DND-41 (cell line): Measurements from ENCODE around the gene FMN2.

Source experiments
- EZH2 ChIP-seq: IDR thresholded peaks from 3 replicates; pipeline ENCODE4 v1.6.1; 2012; ENCODE audit warnings: borderline replicate concordance, low read depth, mild to moderate bottlenecking, moderate library complexity, low read length, inconsistent platforms; ENCODE audit not compliant: severe bottlenecking
- TF ChIP-seq, protein P1 (sequence below): IDR thresholded peaks from 2 replicates; pipeline ENCODE4 v1.5.1; 2012; ENCODE audit warnings: borderline replicate concordance, low read length, moderate library complexity, mild to moderate bottlenecking; ENCODE audit not compliant: poor library complexity, severe bottlenecking; ENCODE audit errors: extremely low read depth

DNA sequence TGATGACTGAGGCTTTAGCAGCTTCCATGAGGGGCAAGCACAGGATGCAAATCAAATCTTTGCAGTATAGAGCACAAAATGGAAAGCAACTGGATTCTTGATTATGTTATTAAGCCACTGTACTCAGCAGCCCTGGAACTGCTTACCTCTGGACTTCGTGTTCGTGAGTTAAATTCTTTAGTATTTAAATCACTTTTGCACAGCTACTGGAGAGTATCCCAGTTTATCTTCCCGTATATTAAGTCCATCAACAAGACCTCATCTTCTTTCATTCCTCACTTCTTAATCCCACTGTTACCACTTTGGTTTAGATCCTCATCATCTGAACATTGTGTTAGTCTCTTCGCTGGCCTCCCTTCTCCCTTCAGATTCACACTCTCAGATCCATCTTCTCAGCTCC, 411.4 kb downstream of the FMN2 start:
- TF ChIP-seq, protein P1, sequence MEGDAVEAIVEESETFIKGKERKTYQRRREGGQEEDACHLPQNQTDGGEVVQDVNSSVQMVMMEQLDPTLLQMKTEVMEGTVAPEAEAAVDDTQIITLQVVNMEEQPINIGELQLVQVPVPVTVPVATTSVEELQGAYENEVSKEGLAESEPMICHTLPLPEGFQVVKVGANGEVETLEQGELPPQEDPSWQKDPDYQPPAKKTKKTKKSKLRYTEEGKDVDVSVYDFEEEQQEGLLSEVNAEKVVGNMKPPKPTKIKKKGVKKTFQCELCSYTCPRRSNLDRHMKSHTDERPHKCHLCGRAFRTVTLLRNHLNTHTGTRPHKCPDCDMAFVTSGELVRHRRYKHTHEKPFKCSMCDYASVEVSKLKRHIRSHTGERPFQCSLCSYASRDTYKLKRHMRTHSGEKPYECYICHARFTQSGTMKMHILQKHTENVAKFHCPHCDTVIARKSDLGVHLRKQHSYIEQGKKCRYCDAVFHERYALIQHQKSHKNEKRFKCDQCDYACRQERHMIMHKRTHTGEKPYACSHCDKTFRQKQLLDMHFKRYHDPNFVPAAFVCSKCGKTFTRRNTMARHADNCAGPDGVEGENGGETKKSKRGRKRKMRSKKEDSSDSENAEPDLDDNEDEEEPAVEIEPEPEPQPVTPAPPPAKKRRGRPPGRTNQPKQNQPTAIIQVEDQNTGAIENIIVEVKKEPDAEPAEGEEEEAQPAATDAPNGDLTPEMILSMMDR = no peak
- TF ChIP-seq EZH2 = no peak
